ENCODE results near the gene USP25. TPM values are rescaled to one million over a fixed set of nuclear protein-coding genes. Genes with fewer than 3 reads are reported as not detected.

The USP25 gene
- total RNA-seq, 6 donors from 2014 or later, result 44.1 to 120 (median 61.5) TPM

DNA sequence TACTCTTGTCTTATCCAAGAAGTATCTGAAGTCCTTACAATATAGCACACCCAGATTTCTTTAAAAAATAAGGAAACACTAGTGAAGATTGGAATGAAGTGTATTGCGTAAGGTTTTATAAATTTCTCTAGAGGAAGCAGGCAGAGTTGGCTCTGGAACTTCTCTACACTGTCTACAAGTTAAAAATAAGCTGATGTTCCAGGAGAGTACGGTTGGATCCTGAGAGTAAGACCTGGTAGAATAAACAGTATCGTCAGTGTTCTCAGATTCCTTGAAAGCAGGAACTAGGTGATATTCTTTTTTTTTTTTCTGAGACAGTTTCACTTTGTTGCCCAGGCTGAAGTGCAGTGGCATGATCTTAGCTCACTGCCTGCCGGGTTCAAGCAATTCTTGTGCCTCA lies 107.9 kb downstream of the USP25 start:
- H3K4me1 ChIP-seq, result peaks cover 6 to 16% (median 9%) of the 10 kb centered on the region in 4 donors

DNA sequence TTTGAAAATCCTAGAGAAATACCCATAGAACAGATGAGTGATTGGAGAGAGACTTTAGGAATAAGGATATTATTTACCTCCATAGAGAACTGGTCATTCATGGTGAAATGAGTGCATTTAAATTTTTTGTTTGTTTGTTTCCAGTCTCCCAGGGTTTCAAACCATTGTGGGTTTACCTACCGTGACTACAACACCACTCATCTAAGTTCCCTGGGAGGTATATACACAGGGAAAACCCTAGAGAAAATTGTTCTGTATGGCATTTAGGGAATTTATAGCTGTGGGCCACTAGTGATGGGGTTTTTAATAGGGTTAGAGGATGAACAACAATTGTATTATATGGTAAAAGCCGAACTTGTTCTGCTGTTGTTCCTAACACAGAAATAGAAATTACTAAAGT lies 109.2 kb downstream of the USP25 start:
- Histone ChIP-seq H3K9me3 (no peaks in the 10 kb centered on the region), H3K4me3 (no peak overlapping the region), H3K27me3 (no peaks in the 10 kb centered on the region), H3K4me1 (peaks cover 6 to 16% (median 9%) of the 10 kb centered on the region in 4 donors), H3K27ac (no peak overlapping the region), H3K36me3 (peaks cover 0 to 25% (median 0%) of the 10 kb centered on the region in 4 donors)
- TF ChIP-seq POLR2A (IDR thresholded peaks at IDR 0.05) (no peak), POLR2AphosphoS5 (IDR thresholded peaks at IDR 0.05) (no peak), EP300 (IDR thresholded peaks at IDR 0.05) (no peak)
- TF ChIP-seq, protein P1, sequence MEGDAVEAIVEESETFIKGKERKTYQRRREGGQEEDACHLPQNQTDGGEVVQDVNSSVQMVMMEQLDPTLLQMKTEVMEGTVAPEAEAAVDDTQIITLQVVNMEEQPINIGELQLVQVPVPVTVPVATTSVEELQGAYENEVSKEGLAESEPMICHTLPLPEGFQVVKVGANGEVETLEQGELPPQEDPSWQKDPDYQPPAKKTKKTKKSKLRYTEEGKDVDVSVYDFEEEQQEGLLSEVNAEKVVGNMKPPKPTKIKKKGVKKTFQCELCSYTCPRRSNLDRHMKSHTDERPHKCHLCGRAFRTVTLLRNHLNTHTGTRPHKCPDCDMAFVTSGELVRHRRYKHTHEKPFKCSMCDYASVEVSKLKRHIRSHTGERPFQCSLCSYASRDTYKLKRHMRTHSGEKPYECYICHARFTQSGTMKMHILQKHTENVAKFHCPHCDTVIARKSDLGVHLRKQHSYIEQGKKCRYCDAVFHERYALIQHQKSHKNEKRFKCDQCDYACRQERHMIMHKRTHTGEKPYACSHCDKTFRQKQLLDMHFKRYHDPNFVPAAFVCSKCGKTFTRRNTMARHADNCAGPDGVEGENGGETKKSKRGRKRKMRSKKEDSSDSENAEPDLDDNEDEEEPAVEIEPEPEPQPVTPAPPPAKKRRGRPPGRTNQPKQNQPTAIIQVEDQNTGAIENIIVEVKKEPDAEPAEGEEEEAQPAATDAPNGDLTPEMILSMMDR (IDR thresholded peaks at IDR 0.05), result no peak
- DNase-seq, result no peak
- 93 to 94% methylated on average over 2 of the region's 2 CpGs for WGBS, 2 donors
- no peak for ATAC-seq (ENCODE audit: low FRiP score in 2 of 2)

More for the DNA sequence above, 107.9 kb downstream of the USP25 start:
- Histone ChIP-seq H3K36me3 (peaks cover 0 to 29% (median 3%) of the 10 kb centered on the region in 4 donors), H3K27me3 (no peaks in the 10 kb centered on the region), H3K27ac (peak overlapping the region; percentile 5 to 62 (median 58)), H3K4me3 (no peak overlapping the region), H3K9me3 (no peaks in the 10 kb centered on the region)
- no peak for TF ChIP-seq POLR2AphosphoS5 (IDR thresholded peaks at IDR 0.05)
- TF ChIP-seq POLR2A (IDR thresholded peaks at IDR 0.05), result no peak
- no peak for TF ChIP-seq EP300 (IDR thresholded peaks at IDR 0.05)
- TF ChIP-seq, protein P1 (IDR thresholded peaks at IDR 0.05), result no peak
- 30 to 45% methylated on average over 4 of the region's 4 CpGs for WGBS, 2 donors
- ATAC-seq (ENCODE audit: low FRiP score in 2 of 2) (peak; percentile 62 to 81), DNase-seq (no peak)

- WGBS, 2 donors, result 92 to 93% methylated on average over 2 of the region's 2 CpGs
- Histone ChIP-seq H3K9me3 (no peaks in the 10 kb centered on the region), H3K27me3 (no peaks in the 10 kb centered on the region), H3K4me1 (peaks cover 6 to 16% (median 9%) of the 10 kb centered on the region in 4 donors), H3K27ac (no peak overlapping the region), H3K4me3 (no peak overlapping the region), H3K36me3 (peaks cover 0 to 21% (median 0%) of the 10 kb centered on the region in 4 donors)
- DNase-seq (no peak), ATAC-seq (ENCODE audit: low FRiP score in 2 of 2) (no peak)
- no peak for TF ChIP-seq EP300 (IDR thresholded peaks at IDR 0.05)
- TF ChIP-seq POLR2A (IDR thresholded peaks at IDR 0.05), result no peak
- no peak for TF ChIP-seq POLR2AphosphoS5 (IDR thresholded peaks at IDR 0.05)
- TF ChIP-seq, protein P1 (IDR thresholded peaks at IDR 0.05), result no peak
Observed at GRCh38 chr21:15839601-15840000, 109.8 kb downstream of the USP25 start.

DNA sequence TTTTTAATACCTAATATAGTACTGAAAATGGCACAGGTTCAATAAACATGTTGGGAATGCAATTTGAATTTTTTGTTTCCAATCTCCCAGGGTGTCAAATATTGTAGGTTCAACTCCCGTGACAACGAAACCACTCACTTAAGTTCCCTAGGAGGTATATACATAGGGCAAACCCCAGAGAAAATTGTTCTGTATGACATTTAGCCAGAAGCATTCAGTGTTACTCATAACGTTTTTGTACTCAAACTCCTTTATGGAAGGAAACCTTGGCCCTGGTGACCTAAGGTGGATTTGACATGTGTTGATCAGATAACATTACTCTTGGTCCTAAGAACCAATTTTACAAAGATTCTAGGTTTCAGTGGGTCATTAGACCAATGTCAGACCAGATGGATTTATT lies 110.6 kb downstream of the USP25 start:
- TF ChIP-seq EP300 (IDR thresholded peaks at IDR 0.05) (no peak), POLR2AphosphoS5 (IDR thresholded peaks at IDR 0.05) (no peak), POLR2A (IDR thresholded peaks at IDR 0.05) (no peak)
- TF ChIP-seq, protein P1 (IDR thresholded peaks at IDR 0.05), result no peak
- no peak overlapping the region for H3K27ac ChIP-seq
- H3K36me3 ChIP-seq, result peaks cover 0 to 17% (median 0%) of the 10 kb centered on the region in 4 donors
- peaks cover 6 to 16% (median 9%) of the 10 kb centered on the region in 4 donors for H3K4me1 ChIP-seq
- no peaks in the 10 kb centered on the region for H3K9me3 ChIP-seq
- DNase-seq, result no peak
- no peak overlapping the region for H3K4me3 ChIP-seq
- 92 to 98% methylated on average over 3 of the region's 3 CpGs for WGBS, 2 donors
- no peak for ATAC-seq (ENCODE audit: low FRiP score in 2 of 2)
- no peaks in the 10 kb centered on the region for H3K27me3 ChIP-seq
